Keratinocyte (primary cell): ENCODE data around the gene KRCC1. TPM values are rescaled to one million over a fixed set of nuclear protein-coding genes. Genes with fewer than 3 reads are reported as not detected.

Source experiments
- DNase-seq: peaks from one replicate; pipeline ENCODE4 v3.0.0-alpha.2; 2011; ENCODE audit warnings: low read depth, missing footprints, low spot score
- FAIRE-seq: peaks from 2 replicates; lab custom pipeline; 2011; peaks lifted over from hg19 to GRCh38; lab: Jason Lieb, UNC
- H2AFZ ChIP-seq: 2 replicates; pipeline ENCODE4 v1.6.0; 2012; ENCODE audit warnings: low read length, control low read depth, inconsistent platforms; ENCODE audit not compliant: control insufficient read depth
- H3K27ac ChIP-seq: 2 replicates; pipeline ENCODE4 v1.5.1; 2011; ENCODE audit warnings: low read length; ENCODE audit not compliant: control insufficient read depth, insufficient read depth
- H3K27me3 ChIP-seq: 3 replicates; pipeline ENCODE4 v1.6.0; 2011; ENCODE audit warnings: low read length; ENCODE audit not compliant: control insufficient read depth, insufficient read depth; ENCODE audit errors: extremely low read depth
- H3K36me3 ChIP-seq, 2 experiments: 2 replicates in 1 of 2; 3 replicates in 1 of 2; pipeline ENCODE4 v1.5.1; 2011; ENCODE audit warnings: low read length in 2 of 2, mild to moderate bottlenecking in 1 of 2; ENCODE audit not compliant: control insufficient read depth in 2 of 2, insufficient read depth in 2 of 2; ENCODE audit errors: extremely low read depth in 1 of 2
- H3K4me1 ChIP-seq: 3 replicates; pipeline ENCODE4 v1.5.1; 2011; ENCODE audit warnings: low read length; ENCODE audit not compliant: control insufficient read depth, insufficient read depth; ENCODE audit errors: extremely low read depth
- H3K4me2 ChIP-seq: 3 replicates; pipeline ENCODE4 v1.6.0; 2011; ENCODE audit warnings: low read depth, low read length; ENCODE audit not compliant: control insufficient read depth, insufficient read depth; ENCODE audit errors: extremely low read depth
- H3K4me3 ChIP-seq, 3 experiments: fragments of 200-600 bp in 1 of 3; sonication (generic) in 1 of 3; 2 replicates in 2 of 3; 3 replicates in 1 of 3; pipeline ENCODE4 v1.5.1; 2011 to 2016; ENCODE audit warnings: low read length in 3 of 3, mild to moderate bottlenecking in 3 of 3, control low read depth in 2 of 3, inconsistent platforms in 1 of 3, low read depth in 1 of 3, mixed read lengths in 1 of 3, mixed run types in 1 of 3, moderate library complexity in 1 of 3; ENCODE audit not compliant: control insufficient read depth in 2 of 3, insufficient read depth in 2 of 3; ENCODE audit errors: extremely low read depth in 1 of 3
- H3K79me2 ChIP-seq: 2 replicates; pipeline ENCODE4 v1.6.0; 2012; ENCODE audit warnings: low read length; ENCODE audit not compliant: control insufficient read depth, insufficient read depth
- H3K9ac ChIP-seq: 3 replicates; pipeline ENCODE4 v1.6.0; 2011; ENCODE audit warnings: low read length; ENCODE audit not compliant: control insufficient read depth, insufficient read depth; ENCODE audit errors: extremely low read depth
- H3K9me1 ChIP-seq: 3 replicates; pipeline ENCODE4 v1.6.0; 2011; ENCODE audit warnings: low read length; ENCODE audit not compliant: control insufficient read depth, insufficient read depth; ENCODE audit errors: extremely low read depth
- H3K9me3 ChIP-seq: 2 replicates; pipeline ENCODE4 v1.5.1; 2012; ENCODE audit warnings: low read depth, low read length; ENCODE audit not compliant: control insufficient read depth
- H4K20me1 ChIP-seq: 3 replicates; pipeline ENCODE4 v1.6.0; 2011; ENCODE audit warnings: low read length; ENCODE audit not compliant: control insufficient read depth, insufficient read depth; ENCODE audit errors: extremely low read depth
- EZH2 ChIP-seq: IDR thresholded peaks from one replicate; pipeline ENCODE4 v1.6.1; 2012; ENCODE audit warnings: inconsistent platforms, mild to moderate bottlenecking, low read length, moderate library complexity
- dilution Hi-C: fragments of 300-500 bp; cut with MboI; formaldehyde crosslinking; loops from one replicate; pipeline ENCODE4 v1.7.0; 2020; ENCODE audit warnings: low sequenced_read_pairs; ENCODE audit not compliant: extremely low pct_ligation_motif_present
- polyA plus RNA-seq, 5 experiments: library from polyadenylated mRNA; depleted of rRNA in 3 of 5; stranded (reverse) in 3 of 5; stranded (forward) in 1 of 5; unstranded in 1 of 5; fragments of >200 nt; gene quantifications; 1 replicate in 1 of 5; 2 replicates in 3 of 5; 3 replicates in 1 of 5; pipeline versions ENCODE4 v1.2.1 to v1.2.3, GENCODE V29; 2011 to 2012; ENCODE audit warnings: missing spikeins in 2 of 5, low read depth in 1 of 5, low replicate concordance in 1 of 5
- TF ChIP-seq, protein P1 (sequence below), 3 experiments: IDR thresholded peaks in 1 of 3; conservative IDR thresholded peaks in 1 of 3; optimal IDR thresholded peaks in 1 of 3; 2 replicates in 2 of 3; 3 replicates in 1 of 3; pipeline versions ENCODE3 to v1.5.1; 2011; ENCODE audit warnings: low read length in 3 of 3, mild to moderate bottlenecking in 3 of 3, moderate library complexity in 2 of 3, control low read depth in 1 of 3, inconsistent platforms in 1 of 3; ENCODE audit not compliant: insufficient read depth in 2 of 3; ENCODE audit errors: extremely low read depth in 1 of 3

Gene KRCC1
- polyA plus RNA-seq, 1 donor (not counting 4 experiments of a cell fraction or from before 2014, with no cell fraction given): 21.1 TPM

DNA sequence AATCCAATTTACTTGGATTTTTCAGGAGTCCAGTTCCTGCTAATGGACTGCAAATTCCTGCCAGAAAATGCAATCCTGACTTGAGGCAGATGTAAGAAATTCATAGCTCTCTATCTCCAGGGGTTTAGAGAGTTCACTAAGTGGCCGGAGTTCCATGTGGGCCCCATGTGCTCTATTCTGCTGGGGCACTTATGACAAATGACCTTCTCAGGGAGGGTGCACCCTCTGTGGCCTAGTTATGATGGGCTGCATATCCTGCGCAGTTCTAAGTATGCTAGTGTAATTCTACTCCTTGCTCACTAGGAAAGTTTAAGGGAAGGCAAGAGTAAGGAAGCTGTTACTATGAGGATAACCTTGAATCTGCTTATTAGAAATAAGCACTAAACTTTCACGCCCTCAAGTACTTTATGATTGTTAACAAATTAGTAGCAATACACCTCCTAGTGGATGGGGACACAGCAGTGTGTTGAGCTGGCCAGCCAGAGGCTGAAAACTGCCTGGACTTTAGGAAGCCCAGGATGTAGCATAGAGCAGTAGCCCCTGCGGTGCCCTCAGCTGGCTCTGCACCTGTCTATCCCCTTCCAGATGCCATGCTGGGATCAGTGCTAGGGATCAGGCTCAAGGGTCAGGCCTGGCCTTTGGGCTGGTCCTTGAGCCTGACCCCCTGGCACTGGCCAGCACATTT lies 26.5 kb upstream of the KRCC1 start:
- Histone ChIP-seq H3K79me2 (no peaks in the 10 kb centered on the region), H3K27me3 (no peaks in the 10 kb centered on the region), H3K4me1 (no peaks in the 10 kb centered on the region), H3K36me3 (no peaks in the 10 kb centered on the region), H3K9ac (no peak overlapping the region), H2AFZ (no peak overlapping the region), H3K4me3 (no peak overlapping the region), H3K9me3 (no peaks in the 10 kb centered on the region), H3K27ac (no peak overlapping the region), H3K4me2 (no peak overlapping the region), H3K9me1 (no peaks in the 10 kb centered on the region), H4K20me1 (no peaks in the 10 kb centered on the region)
- dilution Hi-C loops: no loop called here
- TF ChIP-seq, protein P1, sequence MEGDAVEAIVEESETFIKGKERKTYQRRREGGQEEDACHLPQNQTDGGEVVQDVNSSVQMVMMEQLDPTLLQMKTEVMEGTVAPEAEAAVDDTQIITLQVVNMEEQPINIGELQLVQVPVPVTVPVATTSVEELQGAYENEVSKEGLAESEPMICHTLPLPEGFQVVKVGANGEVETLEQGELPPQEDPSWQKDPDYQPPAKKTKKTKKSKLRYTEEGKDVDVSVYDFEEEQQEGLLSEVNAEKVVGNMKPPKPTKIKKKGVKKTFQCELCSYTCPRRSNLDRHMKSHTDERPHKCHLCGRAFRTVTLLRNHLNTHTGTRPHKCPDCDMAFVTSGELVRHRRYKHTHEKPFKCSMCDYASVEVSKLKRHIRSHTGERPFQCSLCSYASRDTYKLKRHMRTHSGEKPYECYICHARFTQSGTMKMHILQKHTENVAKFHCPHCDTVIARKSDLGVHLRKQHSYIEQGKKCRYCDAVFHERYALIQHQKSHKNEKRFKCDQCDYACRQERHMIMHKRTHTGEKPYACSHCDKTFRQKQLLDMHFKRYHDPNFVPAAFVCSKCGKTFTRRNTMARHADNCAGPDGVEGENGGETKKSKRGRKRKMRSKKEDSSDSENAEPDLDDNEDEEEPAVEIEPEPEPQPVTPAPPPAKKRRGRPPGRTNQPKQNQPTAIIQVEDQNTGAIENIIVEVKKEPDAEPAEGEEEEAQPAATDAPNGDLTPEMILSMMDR (optimal IDR thresholded peaks at IDR 0.05 in 1 of 3, IDR thresholded peaks at IDR 0.05 in 1 of 3, conservative IDR thresholded peaks at IDR 0.05 in 1 of 3; ENCODE audit: extremely low read depth in 1 of 3, insufficient read depth in 2 of 3, low read length in 3 of 3): no peak
- no peak for TF ChIP-seq EZH2
- DNase-seq: no peak
- FAIRE-seq: no peak

DNA sequence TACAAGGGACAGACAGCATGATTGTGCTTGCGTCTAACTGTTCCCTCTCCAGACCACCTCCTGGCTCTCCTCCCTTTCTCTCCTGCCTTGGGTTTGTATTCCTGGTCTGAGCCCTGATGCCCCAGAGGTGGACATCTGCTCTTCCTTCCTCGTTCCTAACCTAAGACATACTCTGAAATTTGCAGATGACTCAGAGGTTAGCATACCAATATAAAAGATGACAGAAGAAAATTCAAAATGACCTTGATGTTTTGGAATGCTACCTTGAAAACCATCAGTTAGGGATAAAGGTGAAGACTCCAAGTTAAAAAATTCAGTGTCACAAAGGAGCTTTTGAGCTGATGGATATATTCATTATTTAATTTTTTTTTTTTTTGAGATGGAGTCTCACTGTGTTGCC lies 25.0 kb upstream of the KRCC1 start:
- DNase-seq: no peak
- H3K4me2 ChIP-seq: no peak overlapping the region
- no peak for FAIRE-seq
- no peaks in the 10 kb centered on the region for H3K9me3 ChIP-seq
- no peak overlapping the region for H3K4me3 ChIP-seq
- H3K79me2 ChIP-seq: no peaks in the 10 kb centered on the region
- dilution Hi-C loops: no loop called here
- no peaks in the 10 kb centered on the region for H3K4me1 ChIP-seq
- H3K27me3 ChIP-seq: no peaks in the 10 kb centered on the region
- H3K27ac ChIP-seq: no peak overlapping the region
- H3K36me3 ChIP-seq: no peaks in the 10 kb centered on the region
- TF ChIP-seq, protein P1 (optimal IDR thresholded peaks at IDR 0.05 in 1 of 3, IDR thresholded peaks at IDR 0.05 in 1 of 3, conservative IDR thresholded peaks at IDR 0.05 in 1 of 3; ENCODE audit: extremely low read depth in 1 of 3, insufficient read depth in 2 of 3, low read length in 3 of 3): no peak
- no peak for TF ChIP-seq EZH2
- H3K9ac ChIP-seq: no peak overlapping the region
- no peak overlapping the region for H2AFZ ChIP-seq
- no peaks in the 10 kb centered on the region for H3K9me1 ChIP-seq
- no peaks in the 10 kb centered on the region for H4K20me1 ChIP-seq
